ENCODE data around the gene ERAL1. TPM values are rescaled to one million over a fixed set of nuclear protein-coding genes. Genes with fewer than 3 reads are reported as not detected.

ERAL1 gene
- total and polyA plus RNA-seq, 3 experiments from 2014 or later = 44.7 to 86.2 (median 84.1) TPM

DNA sequence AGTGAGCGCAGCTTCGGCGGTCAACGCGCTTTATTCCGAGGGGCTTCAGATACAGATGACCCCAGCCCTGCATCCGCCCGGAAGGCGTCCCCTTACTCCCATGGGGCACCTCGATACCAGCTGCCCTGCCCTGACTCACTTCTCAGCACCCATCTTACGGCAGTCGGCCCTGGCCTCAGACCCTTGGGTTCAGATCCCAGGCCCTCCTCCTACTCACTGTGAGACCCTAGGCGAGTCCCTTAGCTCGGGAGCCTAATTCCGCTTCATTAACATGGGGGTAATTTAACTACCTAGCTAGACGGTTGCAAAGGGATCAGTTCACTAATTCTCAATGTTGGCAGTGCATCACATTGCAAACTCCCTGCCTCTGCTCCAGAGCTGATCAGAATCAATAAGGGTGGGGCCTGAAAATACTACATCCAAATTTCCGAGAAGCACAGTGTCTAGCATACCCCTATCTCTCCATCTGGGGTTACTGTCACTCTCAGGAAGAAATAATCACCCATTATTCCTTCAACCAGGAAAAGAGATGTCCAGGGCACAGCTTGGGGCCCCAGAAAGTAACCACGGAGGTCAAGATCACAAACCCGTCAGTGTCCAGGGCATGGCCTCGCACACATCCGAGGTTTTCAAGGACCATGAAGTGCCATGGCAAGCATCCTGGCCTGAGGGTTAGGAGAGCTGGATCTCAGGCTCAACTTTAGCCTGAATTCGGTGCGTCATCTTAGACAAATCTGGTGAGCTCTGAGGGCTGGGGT, 43.1 kb downstream of the ERAL1 start:
- Histone ChIP-seq H3K36me3 (ENCODE audit: insufficient read depth, low read length) (peaks cover 5% of the 10 kb centered on the region), H3K27ac (ENCODE audit: low read depth, low read length) (peak overlapping the region; percentile 84), H3K4me1 (ENCODE audit: insufficient read depth, low read length) (peaks cover 64% of the 10 kb centered on the region), H3K9me3 (ENCODE audit: low read length) (no peaks in the 10 kb centered on the region), H3K27me3 (ENCODE audit: insufficient read depth, low read length, poor library complexity, severe bottlenecking) (no peaks in the 10 kb centered on the region), H3K4me3 (ENCODE audit: low read length) (peak overlapping the region; percentile 93)
- H3K27ac Mint-ChIP-seq = peak overlapping the region; percentile 83 to 97 (median 95)
- peaks cover 0 to 42% (median 8%) of the 10 kb centered on the region in 3 donors for H3K36me3 Mint-ChIP-seq
- DNase-seq = peak in 1 of 5 donors; percentile 58
- H3K4me1 Mint-ChIP-seq = peaks cover 59 to 77% (median 62%) of the 10 kb centered on the region in 3 donors
- POLR2A ChIA-PET = interaction anchor here (0.6 to 3.1 kb wide), 7 partner anchors 13 to 187 kb away, joined by 3 to 28 read pairs (median 4); partner anchors contain the start of gene PHF12
- peak overlapping the region; percentile 88 to 99 (median 97) for H3K4me3 Mint-ChIP-seq
- no peaks in the 10 kb centered on the region for H3K27me3 Mint-ChIP-seq
- no peaks in the 10 kb centered on the region for H3K9me3 Mint-ChIP-seq
- CTCF ChIA-PET = interaction anchor here (0.7 to 3.2 kb wide), 16 partner anchors 8 to 178 kb away, joined by 3 to 16 read pairs (median 4); partner anchors contain the start of genes FAM222B, PHF12, RPL23A and TLCD1

GRCh38 chr17:28898527-28898955, 43.7 kb downstream of the ERAL1 start:
- Mint-ChIP-seq H3K4me1 (peaks cover 58 to 76% (median 61%) of the 10 kb centered on the region in 3 donors), H3K27ac (peak overlapping the region in 6 of 8 donors; percentile 37 to 97 (median 94)), H3K4me3 (peak overlapping the region; percentile 59 to 98 (median 96)), H3K27me3 (no peaks in the 10 kb centered on the region), H3K9me3 (no peaks in the 10 kb centered on the region), H3K36me3 (peaks cover 0 to 36% (median 8%) of the 10 kb centered on the region in 3 donors)
- peaks cover 64% of the 10 kb centered on the region for H3K4me1 ChIP-seq (ENCODE audit: insufficient read depth, low read length)
- H3K9me3 ChIP-seq (ENCODE audit: low read length) = no peaks in the 10 kb centered on the region
- no peak overlapping the region for H3K4me3 ChIP-seq (ENCODE audit: low read length)
- ChIA-PET POLR2A (interaction anchor here (0.7 to 3.1 kb wide), 3 partner anchors 12 to 171 kb away, joined by 3 to 28 read pairs (median 3); partner anchors contain the start of gene PHF12), CTCF (interaction anchor here (0.9 to 3.2 kb wide), 12 partner anchors 8 to 219 kb away, joined by 3 to 16 read pairs (median 4); partner anchors contain the start of genes PHF12 and TLCD1)
- DNase-seq = no peak
- no peaks in the 10 kb centered on the region for H3K27me3 ChIP-seq (ENCODE audit: insufficient read depth, low read length, poor library complexity, severe bottlenecking)
- peaks cover 5% of the 10 kb centered on the region for H3K36me3 ChIP-seq (ENCODE audit: insufficient read depth, low read length)
- no peak overlapping the region for H3K27ac ChIP-seq (ENCODE audit: low read depth, low read length)

DNA sequence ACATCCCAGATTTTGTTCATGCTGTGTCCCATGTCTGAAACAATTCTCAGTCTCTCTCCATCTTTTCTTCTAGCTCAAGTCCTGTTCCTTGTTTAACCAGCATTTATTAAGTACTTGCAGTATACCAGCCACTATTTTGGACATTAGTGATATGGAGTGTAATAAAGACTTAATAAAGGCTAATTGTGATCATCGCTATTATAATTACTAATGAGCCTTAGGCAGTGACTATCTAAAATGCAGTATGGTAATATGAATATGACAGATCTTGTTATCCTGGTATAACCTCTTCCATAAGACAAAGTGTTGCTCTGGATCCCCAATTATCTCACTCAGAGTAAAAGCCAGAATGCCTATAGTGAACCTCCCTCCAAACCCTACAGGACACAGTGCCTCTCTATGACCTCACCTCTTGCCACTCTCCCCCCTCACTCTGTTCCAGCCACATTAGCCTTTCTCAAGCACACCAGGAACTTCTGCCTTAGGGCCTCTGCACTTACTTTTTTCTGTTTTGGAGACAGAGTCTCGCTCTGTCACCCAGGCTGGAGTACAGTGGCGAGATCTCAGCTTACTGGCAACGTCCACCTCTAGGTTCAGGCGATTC, 44.5 kb downstream of the ERAL1 start:
- H3K9me3 ChIP-seq (ENCODE audit: low read length) = no peaks in the 10 kb centered on the region
- peaks cover 54 to 74% (median 60%) of the 10 kb centered on the region in 3 donors for H3K4me1 Mint-ChIP-seq
- POLR2A ChIA-PET = interaction anchor here (3.1 kb wide), 1 partner anchor 51 kb away, joined by 28 read pairs; the partner anchor contains the start of gene PHF12
- H3K27me3 ChIP-seq (ENCODE audit: insufficient read depth, low read length, poor library complexity, severe bottlenecking) = no peaks in the 10 kb centered on the region
- H3K27ac ChIP-seq (ENCODE audit: low read depth, low read length) = no peak overlapping the region
- H3K4me3 ChIP-seq (ENCODE audit: low read length) = no peak overlapping the region
- peaks cover 5% of the 10 kb centered on the region for H3K36me3 ChIP-seq (ENCODE audit: insufficient read depth, low read length)
- H3K27me3 Mint-ChIP-seq = no peaks in the 10 kb centered on the region
- peaks cover 60% of the 10 kb centered on the region for H3K4me1 ChIP-seq (ENCODE audit: insufficient read depth, low read length)
- H3K36me3 Mint-ChIP-seq = peaks cover 0 to 35% (median 8%) of the 10 kb centered on the region in 3 donors
- DNase-seq = no peak
- peak overlapping the region; percentile 13 to 94 (median 73) for H3K27ac Mint-ChIP-seq
- CTCF ChIA-PET = interaction anchor here (1.0 to 3.2 kb wide), 6 partner anchors 24 to 218 kb away, joined by 3 to 12 read pairs (median 4); partner anchors contain the start of gene TLCD1
- peak overlapping the region in 6 of 7 donors; percentile 18 to 88 (median 62) for H3K4me3 Mint-ChIP-seq
- H3K9me3 Mint-ChIP-seq = no peaks in the 10 kb centered on the region

- H3K9me3 Mint-ChIP-seq = no peaks in the 10 kb centered on the region
Measured at GRCh38 chr17:28900986-28901726, 46.3 kb downstream of the ERAL1 start.

DNA sequence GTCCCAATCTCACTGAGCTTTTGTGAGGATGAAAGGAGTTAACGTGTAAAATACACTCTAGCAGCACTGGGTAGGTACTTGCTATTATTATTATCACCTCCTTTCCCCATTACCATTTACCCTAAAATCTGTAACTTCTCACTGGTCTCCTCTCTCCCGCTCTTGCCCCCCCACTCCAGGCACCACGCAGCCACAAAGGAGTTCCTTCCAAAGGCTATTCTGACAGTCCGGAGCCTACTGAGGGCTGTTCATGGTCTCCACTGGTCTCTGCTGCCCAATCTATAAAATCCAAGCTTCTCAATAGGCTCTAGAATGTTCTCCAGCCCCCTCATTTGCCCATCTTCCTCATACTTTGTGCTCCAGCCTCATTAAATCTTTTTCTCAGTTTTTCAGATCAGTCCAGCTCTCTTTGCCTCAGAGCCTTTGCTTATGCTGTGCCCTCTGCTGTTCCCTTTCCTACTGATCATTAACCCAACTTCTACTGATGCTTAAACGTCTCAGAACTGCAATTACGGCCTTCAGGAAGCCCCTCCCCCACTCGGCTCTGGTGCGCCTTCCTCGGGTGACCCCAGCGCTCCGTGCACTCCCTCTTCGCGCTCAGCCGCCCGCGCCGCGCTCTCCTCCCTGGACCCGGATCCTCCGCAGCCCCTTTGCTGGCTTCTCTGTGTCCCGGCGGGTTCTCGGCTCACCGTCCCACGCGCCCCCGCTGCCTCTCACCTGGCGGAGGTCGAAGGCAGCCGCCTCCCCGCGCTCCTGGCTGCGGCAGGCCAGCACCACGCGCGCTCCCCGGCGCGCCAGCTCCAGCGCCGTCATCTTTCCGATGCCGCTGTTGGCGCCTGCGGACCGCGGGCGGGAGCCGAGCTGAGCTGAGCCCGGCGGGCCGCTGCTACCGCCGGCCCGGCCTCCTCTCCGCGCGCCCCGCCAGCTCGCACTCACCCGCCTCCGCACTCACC, 47.3 kb downstream of the ERAL1 start:
- ChIA-PET POLR2A (interaction anchor here (0.5 to 1.9 kb wide), 8 partner anchors 10 to 182 kb away, joined by 3 to 10 read pairs (median 3); partner anchors contain the start of genes PHF12 and RPL23A), CTCF (interaction anchor here (0.7 to 4.9 kb wide), 27 partner anchors 8 to 175 kb away, joined by 3 to 31 read pairs (median 4); partner anchors contain the start of genes FAM222B, NEK8 and TLCD1)
- H3K4me1 ChIP-seq (ENCODE audit: insufficient read depth, low read length) = peaks cover 45% of the 10 kb centered on the region
- Mint-ChIP-seq H3K9me3 (no peaks in the 10 kb centered on the region), H3K4me3 (peak overlapping the region; percentile 87 to 95 (median 92)), H3K27me3 (no peaks in the 10 kb centered on the region), H3K36me3 (peaks cover 0 to 48% (median 9%) of the 10 kb centered on the region in 3 donors), H3K27ac (peak overlapping the region; percentile 70 to 98 (median 96)), H3K4me1 (peaks cover 35 to 52% (median 41%) of the 10 kb centered on the region in 3 donors)
- peak overlapping the region; percentile 71 for H3K4me3 ChIP-seq (ENCODE audit: low read length)
- H3K9me3 ChIP-seq (ENCODE audit: low read length) = no peaks in the 10 kb centered on the region
- H3K27me3 ChIP-seq (ENCODE audit: insufficient read depth, low read length, poor library complexity, severe bottlenecking) = no peaks in the 10 kb centered on the region
- peak in 1 of 5 donors; percentile 27 for DNase-seq
- H3K36me3 ChIP-seq (ENCODE audit: insufficient read depth, low read length) = peaks cover 9% of the 10 kb centered on the region
- H3K27ac ChIP-seq (ENCODE audit: low read depth, low read length) = peak overlapping the region; percentile 82

More at GRCh38 chr17:28900986-28901726, 46.3 kb downstream of the ERAL1 start:
- no peak for DNase-seq
- ChIA-PET CTCF (interaction anchor here (0.8 to 4.9 kb wide), 12 partner anchors 7 to 174 kb away, joined by 3 to 31 read pairs (median 5); partner anchors contain the start of genes FAM222B, NEK8 and TLCD1), POLR2A (interaction anchor here (1.9 kb wide), 1 partner anchor 48 kb away, joined by 10 read pairs; no protein-coding TSS in a partner anchor)
- peak overlapping the region; percentile 87 to 95 (median 92) for H3K4me3 Mint-ChIP-seq
- peak overlapping the region in 6 of 8 donors; percentile 43 to 97 (median 92) for H3K27ac Mint-ChIP-seq
- H3K36me3 Mint-ChIP-seq = peaks cover 0 to 46% (median 9%) of the 10 kb centered on the region in 3 donors
- H3K27me3 Mint-ChIP-seq = no peaks in the 10 kb centered on the region
- Histone ChIP-seq H3K27me3 (ENCODE audit: insufficient read depth, low read length, poor library complexity, severe bottlenecking) (no peaks in the 10 kb centered on the region), H3K36me3 (ENCODE audit: insufficient read depth, low read length) (peaks cover 5% of the 10 kb centered on the region), H3K9me3 (ENCODE audit: low read length) (no peaks in the 10 kb centered on the region), H3K4me1 (ENCODE audit: insufficient read depth, low read length) (peaks cover 50% of the 10 kb centered on the region), H3K27ac (ENCODE audit: low read depth, low read length) (peak overlapping the region; percentile 82), H3K4me3 (ENCODE audit: low read length) (peak overlapping the region; percentile 71)
- peaks cover 44 to 61% (median 49%) of the 10 kb centered on the region in 3 donors for H3K4me1 Mint-ChIP-seq

DNA sequence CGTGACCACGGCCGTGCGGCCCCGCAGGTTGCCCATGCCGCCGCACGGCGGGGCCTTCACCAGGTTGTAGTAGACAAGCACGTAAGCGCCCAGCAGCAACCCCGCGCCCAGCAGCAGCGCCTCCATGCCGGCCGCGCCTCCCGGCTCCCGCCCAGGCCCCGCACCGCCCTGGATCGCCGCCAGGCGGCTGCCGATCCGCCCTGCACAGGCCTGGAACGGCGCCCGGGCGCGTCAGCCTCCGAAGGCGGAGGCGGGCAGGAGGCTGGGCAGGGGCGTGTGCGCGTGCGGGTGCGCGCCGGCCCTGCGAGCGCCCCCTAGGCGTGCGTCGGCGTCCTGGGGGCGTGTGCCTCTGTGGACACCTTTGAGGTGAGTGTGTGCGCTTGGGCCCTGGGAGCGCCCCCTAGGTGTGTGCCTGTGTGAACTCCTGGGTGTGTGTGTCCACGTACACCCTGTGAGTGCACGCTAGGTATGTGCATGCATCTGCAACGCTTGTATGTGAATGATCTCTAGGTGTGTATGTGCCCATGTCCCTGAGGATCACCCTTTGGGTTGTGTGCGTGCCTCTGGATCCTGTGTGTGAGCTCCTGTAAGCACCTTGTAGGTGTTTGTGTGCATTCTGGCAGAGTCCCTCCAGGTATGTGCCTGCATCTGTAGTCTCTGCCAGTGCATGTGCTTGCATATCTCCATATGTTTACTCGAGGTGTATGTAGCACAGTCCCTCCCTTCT, 48.2 kb downstream of the ERAL1 start, which contains the start of gene DHRS13:
Gene DHRS13, minus strand, starts transcription at position 261 of the 727 bp plus-strand sequence. Its CDS starts 135 bp downstream, at position 126.
- POLR2A ChIA-PET = interaction anchor here (0.6 to 1.9 kb wide), 7 partner anchors 10 to 183 kb away, joined by 3 to 10 read pairs (median 5); partner anchors contain the start of genes PHF12 and RPL23A
- Mint-ChIP-seq H3K27me3 (no peaks in the 10 kb centered on the region), H3K27ac (peak within 1 kb of the TSS; percentile 78 to 98 (median 96)), H3K9me3 (no peaks in the 10 kb centered on the region), H3K36me3 (peaks cover 0 to 52% (median 10%) of the 10 kb centered on the region in 3 donors), H3K4me3 (peak within 1 kb of the TSS; percentile 87 to 95 (median 92)), H3K4me1 (peaks cover 33 to 48% (median 37%) of the 10 kb centered on the region in 3 donors)
- Histone ChIP-seq H3K4me1 (ENCODE audit: insufficient read depth, low read length) (peaks cover 42% of the 10 kb centered on the region), H3K27ac (ENCODE audit: low read depth, low read length) (peak within 1 kb of the TSS; percentile 82), H3K36me3 (ENCODE audit: insufficient read depth, low read length) (peaks cover 17% of the 10 kb centered on the region), H3K9me3 (ENCODE audit: low read length) (no peaks in the 10 kb centered on the region), H3K4me3 (ENCODE audit: low read length) (peak within 1 kb of the TSS; percentile 71), H3K27me3 (ENCODE audit: insufficient read depth, low read length, poor library complexity, severe bottlenecking) (no peaks in the 10 kb centered on the region)
- CTCF ChIA-PET = interaction anchor here (0.6 to 4.9 kb wide), 27 partner anchors 9 to 176 kb away, joined by 3 to 31 read pairs (median 4); partner anchors contain the start of genes FAM222B, NEK8, PHF12 and TLCD1
- DNase-seq = peak; percentile 93 to 97 (median 95)

Data from CD8-positive, alpha-beta memory T cell (primary cell).